Osteoblast (primary cell): Measurements from ENCODE around the gene PLEKHA7. TPM values are rescaled to one million over a fixed set of nuclear protein-coding genes. Genes with fewer than 3 reads are reported as not detected.

Experiments
- DNase-seq: peaks from one replicate; pipeline ENCODE4 v3.0.0; 2011; ENCODE audit warnings: low spot score, mixed read lengths; ENCODE audit not compliant: insufficient read length; ENCODE audit errors: missing footprints
- H2AFZ ChIP-seq: 2 replicates; pipeline ENCODE4 v1.6.0; 2011; ENCODE audit warnings: mild to moderate bottlenecking, low read length
- H3K27ac ChIP-seq: 2 replicates; pipeline ENCODE4 v1.5.1; 2011; ENCODE audit warnings: mild to moderate bottlenecking, low read depth, low read length, moderate library complexity
- H3K27me3 ChIP-seq: 2 replicates; pipeline ENCODE4 v1.6.0; 2012; ENCODE audit warnings: mild to moderate bottlenecking, control low read depth, inconsistent platforms, low read length, moderate library complexity; ENCODE audit not compliant: insufficient read depth
- H3K36me3 ChIP-seq: 2 replicates; pipeline ENCODE4 v1.5.1; 2011; ENCODE audit warnings: mild to moderate bottlenecking, low read length, control low read depth, moderate library complexity; ENCODE audit not compliant: insufficient read depth
- H3K4me1 ChIP-seq: 2 replicates; pipeline ENCODE4 v1.5.1; 2011; ENCODE audit warnings: mild to moderate bottlenecking, low read length, control low read depth, moderate library complexity; ENCODE audit not compliant: insufficient read depth
- H3K4me2 ChIP-seq: 2 replicates; pipeline ENCODE4 v1.6.0; 2011; ENCODE audit warnings: mild to moderate bottlenecking, low read length; ENCODE audit not compliant: insufficient read depth
- H3K4me3 ChIP-seq: fragments of 200-600 bp; sonication (generic); 3 replicates; pipeline ENCODE4 v1.5.1; 2012; ENCODE audit warnings: mild to moderate bottlenecking, low read length, inconsistent platforms; ENCODE audit not compliant: insufficient read depth
- H3K79me2 ChIP-seq: 2 replicates; pipeline ENCODE4 v1.6.0; 2012; ENCODE audit warnings: mild to moderate bottlenecking, low read length, control low read depth, inconsistent platforms; ENCODE audit not compliant: insufficient read depth
- H3K9me3 ChIP-seq: 2 replicates; pipeline ENCODE4 v1.5.1; 2011; ENCODE audit warnings: low read depth, low read length, control low read depth
- H4K20me1 ChIP-seq: 2 replicates; pipeline ENCODE4 v1.6.0; 2012; ENCODE audit warnings: mild to moderate bottlenecking, low read length, control low read depth; ENCODE audit not compliant: insufficient read depth
- total RNA-seq: library from RNA; depleted of rRNA; stranded (reverse); fragments of >200 nt; gene quantifications from 2 replicates; pipeline ENCODE4 v1.2.3, GENCODE V29; 2012
- TF ChIP-seq, protein P1 (sequence below): IDR thresholded peaks from 2 replicates; pipeline ENCODE4 v1.5.1; 2011; ENCODE audit warnings: mild to moderate bottlenecking, low read depth, low read length, moderate library complexity; ENCODE audit errors: extremely low read depth

The PLEKHA7 gene
- total RNA-seq, 1 donor = 1.1 TPM

DNA sequence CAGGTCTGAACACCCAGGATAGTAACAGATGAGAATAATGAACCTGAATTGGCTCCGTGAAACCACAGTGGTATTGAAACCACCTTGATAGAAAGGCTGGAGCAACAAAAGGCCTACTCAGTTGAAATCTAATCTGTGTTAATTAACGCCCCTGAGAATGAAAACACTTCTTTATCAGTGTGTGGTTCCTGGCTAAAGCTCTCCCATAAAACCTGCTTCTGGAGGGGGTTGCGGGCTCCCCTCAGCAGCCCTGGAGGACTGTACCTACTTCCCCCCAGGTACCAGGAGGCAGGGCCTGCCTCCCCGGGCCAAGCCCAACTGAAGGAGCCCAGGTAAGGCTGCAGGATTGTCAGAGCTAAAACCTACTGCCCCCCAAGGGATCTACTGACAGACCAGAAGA, 54.6 kb downstream of the PLEKHA7 start:
- H3K9me3 ChIP-seq = no peaks in the 10 kb centered on the region
- no peaks in the 10 kb centered on the region for H3K36me3 ChIP-seq
- H2AFZ ChIP-seq = no peak overlapping the region
- no peaks in the 10 kb centered on the region for H3K79me2 ChIP-seq
- no peak overlapping the region for H3K4me2 ChIP-seq
- H3K27ac ChIP-seq = no peak overlapping the region
- H3K4me1 ChIP-seq = no peaks in the 10 kb centered on the region
- no peak for DNase-seq
- H3K4me3 ChIP-seq = no peak overlapping the region
- no peaks in the 10 kb centered on the region for H3K27me3 ChIP-seq
- TF ChIP-seq, protein P1, sequence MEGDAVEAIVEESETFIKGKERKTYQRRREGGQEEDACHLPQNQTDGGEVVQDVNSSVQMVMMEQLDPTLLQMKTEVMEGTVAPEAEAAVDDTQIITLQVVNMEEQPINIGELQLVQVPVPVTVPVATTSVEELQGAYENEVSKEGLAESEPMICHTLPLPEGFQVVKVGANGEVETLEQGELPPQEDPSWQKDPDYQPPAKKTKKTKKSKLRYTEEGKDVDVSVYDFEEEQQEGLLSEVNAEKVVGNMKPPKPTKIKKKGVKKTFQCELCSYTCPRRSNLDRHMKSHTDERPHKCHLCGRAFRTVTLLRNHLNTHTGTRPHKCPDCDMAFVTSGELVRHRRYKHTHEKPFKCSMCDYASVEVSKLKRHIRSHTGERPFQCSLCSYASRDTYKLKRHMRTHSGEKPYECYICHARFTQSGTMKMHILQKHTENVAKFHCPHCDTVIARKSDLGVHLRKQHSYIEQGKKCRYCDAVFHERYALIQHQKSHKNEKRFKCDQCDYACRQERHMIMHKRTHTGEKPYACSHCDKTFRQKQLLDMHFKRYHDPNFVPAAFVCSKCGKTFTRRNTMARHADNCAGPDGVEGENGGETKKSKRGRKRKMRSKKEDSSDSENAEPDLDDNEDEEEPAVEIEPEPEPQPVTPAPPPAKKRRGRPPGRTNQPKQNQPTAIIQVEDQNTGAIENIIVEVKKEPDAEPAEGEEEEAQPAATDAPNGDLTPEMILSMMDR = no peak
- H4K20me1 ChIP-seq = no peaks in the 10 kb centered on the region

DNA sequence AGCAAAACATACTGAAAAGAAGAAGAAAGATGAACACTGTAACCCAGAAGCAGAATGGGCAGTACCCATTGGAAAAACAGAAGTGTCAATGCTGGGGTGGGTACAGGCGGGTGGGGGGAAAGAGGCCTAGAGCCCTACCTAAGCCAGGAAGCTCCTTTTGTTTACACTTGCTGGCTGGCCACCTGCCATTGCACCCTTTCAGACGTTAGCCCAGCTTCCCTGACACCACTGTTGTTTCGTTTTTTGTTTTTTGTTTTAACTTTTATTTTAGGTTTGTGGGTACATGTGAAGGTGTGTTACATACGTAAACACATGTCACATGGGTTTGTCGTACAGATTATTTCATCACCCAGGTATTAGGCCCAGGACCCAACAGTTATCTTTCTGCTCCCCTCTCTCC, 55.4 kb downstream of the PLEKHA7 start:
- Histone ChIP-seq H3K36me3 (no peaks in the 10 kb centered on the region), H3K4me2 (no peak overlapping the region), H3K4me3 (no peak overlapping the region), H3K4me1 (no peaks in the 10 kb centered on the region), H3K27me3 (no peaks in the 10 kb centered on the region), H2AFZ (no peak overlapping the region), H3K9me3 (no peaks in the 10 kb centered on the region), H4K20me1 (no peaks in the 10 kb centered on the region), H3K27ac (no peak overlapping the region), H3K79me2 (no peaks in the 10 kb centered on the region)
- TF ChIP-seq, protein P1 = no peak
- no peak for DNase-seq

DNA sequence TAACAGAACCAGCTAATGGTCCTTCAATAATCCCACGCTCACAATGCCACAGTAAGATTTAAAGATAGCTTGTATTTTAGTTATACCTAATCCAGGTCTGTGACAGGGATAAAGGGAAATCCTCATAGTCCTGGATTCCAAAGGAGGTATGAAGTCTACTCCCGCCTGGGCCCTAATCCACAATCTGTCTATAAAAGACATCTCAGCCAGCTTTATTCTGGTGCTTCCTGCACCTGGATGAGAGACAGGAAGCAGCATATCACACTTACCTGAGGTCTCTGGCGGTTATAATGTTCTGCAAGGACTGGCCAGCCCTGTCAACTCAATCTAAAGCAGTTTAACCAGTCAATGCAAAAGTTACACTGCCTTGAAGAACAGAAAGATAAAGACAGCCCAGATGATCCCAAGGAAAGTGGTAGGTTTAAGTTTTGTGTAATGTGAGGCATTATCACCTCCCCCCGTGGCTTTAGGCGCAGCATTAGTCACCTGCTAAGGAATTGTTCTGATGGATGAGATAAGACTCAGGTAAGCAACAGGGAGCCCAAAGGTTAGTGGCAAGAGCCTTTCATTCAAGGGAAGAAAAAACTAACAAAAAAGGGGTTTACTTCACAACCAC, 57.6 kb downstream of the PLEKHA7 start:
- no peaks in the 10 kb centered on the region for H3K9me3 ChIP-seq
- H3K4me2 ChIP-seq = no peak overlapping the region
- no peaks in the 10 kb centered on the region for H3K79me2 ChIP-seq
- no peak overlapping the region for H2AFZ ChIP-seq
- no peaks in the 10 kb centered on the region for H3K4me1 ChIP-seq
- no peak overlapping the region for H3K27ac ChIP-seq
- no peak for DNase-seq
- no peak overlapping the region for H3K4me3 ChIP-seq
- TF ChIP-seq, protein P1 = no peak
- no peaks in the 10 kb centered on the region for H3K36me3 ChIP-seq
- H3K27me3 ChIP-seq = no peaks in the 10 kb centered on the region
- no peaks in the 10 kb centered on the region for H4K20me1 ChIP-seq

DNA sequence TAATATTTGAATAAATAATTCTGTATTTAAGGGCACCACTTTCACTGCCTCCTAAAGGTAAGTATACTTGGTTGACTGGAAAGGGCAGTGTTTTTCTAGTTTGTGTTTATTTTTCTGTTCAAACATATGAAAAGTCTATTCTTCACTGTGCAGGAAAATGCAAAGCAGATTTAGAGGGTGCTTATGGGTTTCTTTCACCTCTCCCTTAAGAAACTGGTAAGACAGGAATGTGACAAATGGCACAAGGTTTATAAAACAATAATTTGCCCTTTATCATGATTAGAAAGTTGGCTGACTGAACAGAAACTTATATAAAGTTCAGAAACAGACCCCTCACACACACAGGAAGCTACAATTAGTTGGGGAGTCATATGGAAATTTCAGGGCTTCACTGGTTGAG, 60.6 kb downstream of the PLEKHA7 start:
- H2AFZ ChIP-seq = no peak overlapping the region
- no peak overlapping the region for H3K4me2 ChIP-seq
- H3K27me3 ChIP-seq = no peaks in the 10 kb centered on the region
- TF ChIP-seq, protein P1 = no peak
- H3K4me1 ChIP-seq = no peaks in the 10 kb centered on the region
- H3K36me3 ChIP-seq = no peaks in the 10 kb centered on the region
- no peaks in the 10 kb centered on the region for H3K9me3 ChIP-seq
- no peaks in the 10 kb centered on the region for H3K79me2 ChIP-seq
- no peak overlapping the region for H3K27ac ChIP-seq
- no peaks in the 10 kb centered on the region for H4K20me1 ChIP-seq
- DNase-seq = no peak
- H3K4me3 ChIP-seq = no peak overlapping the region
